SJCRH30 (cell line): ENCODE data around the gene CENPO. TPM values are rescaled to one million over a fixed set of nuclear protein-coding genes. Genes with fewer than 3 reads are reported as not detected.

Experiments used
- DNase-seq, 2 experiments: peaks; one replicate each; pipeline ENCODE4 v3.0.0-alpha.2; 2015 to 2020
- H3K27ac ChIP-seq: fragments of 250-450 bp; sonication (Bioruptor Pico); 2 replicates; pipeline ENCODE4 v1.5.1; 2020; ENCODE audit warnings: mild to moderate bottlenecking, moderate library complexity
- H3K27me3 ChIP-seq: fragments of 250-450 bp; sonication (Bioruptor Pico); 2 replicates; pipeline ENCODE4 v1.5.1; 2020; ENCODE audit warnings: mild to moderate bottlenecking, moderate library complexity
- H3K36me3 ChIP-seq: fragments of 250-450 bp; sonication (Bioruptor Pico); 2 replicates; pipeline ENCODE4 v1.5.1; 2020; ENCODE audit warnings: mild to moderate bottlenecking, moderate library complexity
- H3K4me1 ChIP-seq: fragments of 250-450 bp; sonication (Bioruptor Pico); 2 replicates; pipeline ENCODE4 v1.5.1; 2020; ENCODE audit warnings: mild to moderate bottlenecking, moderate library complexity
- H3K4me3 ChIP-seq: fragments of 250-450 bp; sonication (Bioruptor Pico); 2 replicates; pipeline ENCODE4 v1.5.1; 2020; ENCODE audit warnings: mild to moderate bottlenecking, moderate library complexity
- H3K9me3 ChIP-seq: fragments of 250-450 bp; sonication (Bioruptor Pico); replicated peaks from 2 replicates; pipeline ENCODE4 v1.5.1; 2020; ENCODE audit warnings: mild to moderate bottlenecking, moderate library complexity
- total RNA-seq: library from RNA; depleted of rRNA; stranded (reverse); fragments of >200 nt; shearing (Covaris generic); gene quantifications from 2 replicates; pipeline ENCODE4 v1.2.3, GENCODE V29; 2014; rRNA removed

CENPO gene, protein sequence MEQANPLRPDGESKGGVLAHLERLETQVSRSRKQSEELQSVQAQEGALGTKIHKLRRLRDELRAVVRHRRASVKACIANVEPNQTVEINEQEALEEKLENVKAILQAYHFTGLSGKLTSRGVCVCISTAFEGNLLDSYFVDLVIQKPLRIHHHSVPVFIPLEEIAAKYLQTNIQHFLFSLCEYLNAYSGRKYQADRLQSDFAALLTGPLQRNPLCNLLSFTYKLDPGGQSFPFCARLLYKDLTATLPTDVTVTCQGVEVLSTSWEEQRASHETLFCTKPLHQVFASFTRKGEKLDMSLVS
- total RNA-seq, result 105 and 129 TPM in 2 replicates

DNA sequence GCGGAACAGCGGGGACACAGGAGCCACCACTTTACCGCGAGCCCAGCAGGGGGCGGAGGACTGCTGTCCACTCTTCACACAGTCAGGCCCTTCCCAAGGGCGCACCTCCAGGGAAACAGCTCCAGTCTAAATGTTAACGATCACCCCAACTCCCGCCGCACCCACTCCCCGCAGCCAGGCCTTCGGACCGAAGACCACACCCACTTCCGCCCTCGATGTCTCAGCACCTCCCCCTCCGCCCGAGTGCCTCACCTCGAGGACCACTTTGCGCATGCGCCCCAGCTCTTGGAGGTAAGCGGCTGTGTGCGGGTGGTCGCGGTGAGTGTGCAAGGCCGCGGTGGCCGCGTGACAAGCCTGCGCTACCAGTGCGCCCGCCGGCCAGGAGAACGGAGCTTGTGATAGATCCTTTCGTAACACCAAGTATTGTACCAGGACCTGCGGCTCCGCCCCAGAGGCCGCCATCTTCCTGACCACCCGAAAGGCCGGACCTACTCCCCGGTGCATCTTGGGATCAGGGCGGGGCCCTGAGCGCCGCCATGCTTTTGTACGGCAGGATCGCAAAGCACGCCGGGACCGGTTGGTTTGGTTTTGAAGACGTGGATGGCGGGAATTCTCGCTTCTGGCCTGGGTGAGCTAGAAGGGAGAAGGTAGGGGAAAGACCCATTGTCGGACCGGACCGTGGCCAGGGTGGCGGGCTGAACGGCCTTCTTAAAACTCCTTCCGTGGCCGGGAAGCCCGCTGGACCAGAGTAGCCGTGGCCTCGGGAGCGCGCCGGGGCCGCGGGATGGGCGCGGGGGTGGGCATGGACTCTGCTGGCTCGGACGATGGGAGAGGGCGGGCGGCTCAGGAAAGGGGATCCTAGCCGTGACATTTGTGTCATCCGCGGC is at the start of gene CENPO, which contains the start of gene PTRHD1:
Gene CENPO, plus strand, starts transcription at position 552 of the 887 bp plus-strand sequence. CDS start 495 bp downstream, outside the sequence.
Gene PTRHD1, minus strand, starts transcription at position 518 of the 887 bp plus-strand sequence. Its CDS starts 14 bp downstream, at position 504.
- Histone ChIP-seq H3K27ac (peak within 1 kb of the TSS; percentile 99), H3K9me3 (no peaks in the 10 kb centered on the region), H3K27me3 (no peaks in the 10 kb centered on the region), H3K36me3 (peaks cover 39% of the 10 kb centered on the region), H3K4me1 (peaks cover 4% of the 10 kb centered on the region), H3K4me3 (peak within 1 kb of the TSS; percentile 97)
- peak; percentile 99 for DNase-seq

DNA sequence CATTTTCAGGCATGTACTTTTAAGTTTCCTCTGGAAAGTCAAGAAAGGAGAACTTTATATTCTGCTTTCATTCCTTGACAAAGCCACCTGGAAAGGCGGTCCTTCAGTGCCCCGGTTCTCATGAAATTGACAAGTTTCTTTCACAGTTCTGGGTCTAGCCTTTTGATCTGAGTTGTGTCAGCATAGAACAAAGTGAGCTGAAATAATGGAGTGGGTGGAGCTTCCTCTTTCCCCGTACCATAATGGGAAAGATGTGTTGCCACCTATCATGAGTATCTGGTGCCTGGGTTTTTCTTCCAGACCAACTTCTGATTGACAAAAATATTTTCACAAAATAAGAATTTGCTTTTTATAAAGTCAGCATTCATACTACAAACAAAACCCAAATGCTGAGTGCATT is 49.3 kb upstream of the CENPO start:
- Histone ChIP-seq H3K27me3 (no peaks in the 10 kb centered on the region), H3K4me1 (no peaks in the 10 kb centered on the region), H3K27ac (no peak overlapping the region), H3K4me3 (no peak overlapping the region), H3K36me3 (peaks cover 78% of the 10 kb centered on the region), H3K9me3 (no peaks in the 10 kb centered on the region)
- DNase-seq, result no peak

DNA sequence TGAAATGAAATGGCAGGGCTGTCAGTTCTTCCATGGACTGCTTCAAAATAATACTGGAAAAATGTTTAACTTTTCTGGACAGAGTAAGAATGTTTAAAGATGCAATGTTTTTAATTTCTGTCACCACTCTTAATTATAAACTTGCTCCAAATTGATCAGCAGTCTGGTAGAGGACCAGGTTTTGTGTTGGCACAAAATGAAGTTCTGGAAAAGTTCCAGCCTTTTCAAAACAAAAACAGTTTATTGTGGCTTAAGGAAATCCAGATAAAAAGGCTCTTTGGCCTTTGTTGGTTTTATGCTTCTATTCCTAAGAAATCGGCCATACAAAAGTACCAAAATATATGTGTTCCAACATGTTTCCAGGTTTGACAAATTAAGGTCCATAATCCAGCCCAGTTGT is 48.9 kb upstream of the CENPO start:
- DNase-seq, result no peak
- Histone ChIP-seq H3K27ac (no peak overlapping the region), H3K4me3 (no peak overlapping the region), H3K9me3 (no peaks in the 10 kb centered on the region), H3K27me3 (no peaks in the 10 kb centered on the region), H3K36me3 (peaks cover 82% of the 10 kb centered on the region), H3K4me1 (no peaks in the 10 kb centered on the region)

DNA sequence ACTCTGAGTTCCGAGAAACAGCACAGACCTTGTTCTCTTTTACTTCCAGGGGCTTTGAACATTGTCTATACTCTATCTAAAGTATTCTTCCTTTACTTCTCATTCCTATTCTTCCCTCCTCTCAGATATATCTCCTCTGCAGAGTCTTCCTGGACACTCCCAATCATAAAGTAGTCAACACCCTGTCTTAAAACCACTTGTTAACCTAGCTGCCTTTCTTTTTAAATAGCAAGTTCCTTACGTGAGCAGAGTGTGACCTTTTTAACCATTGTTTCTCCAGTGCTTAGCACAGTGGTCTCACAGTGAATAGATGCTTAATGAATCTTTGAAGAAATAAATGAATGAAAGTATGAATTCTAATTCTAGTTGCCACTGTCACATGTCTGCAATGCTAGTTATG is 47.4 kb upstream of the CENPO start:
- Histone ChIP-seq H3K27me3 (no peaks in the 10 kb centered on the region), H3K9me3 (no peaks in the 10 kb centered on the region), H3K36me3 (peaks cover 74% of the 10 kb centered on the region), H3K27ac (no peak overlapping the region), H3K4me3 (no peak overlapping the region), H3K4me1 (no peaks in the 10 kb centered on the region)
- DNase-seq, result no peak

DNA sequence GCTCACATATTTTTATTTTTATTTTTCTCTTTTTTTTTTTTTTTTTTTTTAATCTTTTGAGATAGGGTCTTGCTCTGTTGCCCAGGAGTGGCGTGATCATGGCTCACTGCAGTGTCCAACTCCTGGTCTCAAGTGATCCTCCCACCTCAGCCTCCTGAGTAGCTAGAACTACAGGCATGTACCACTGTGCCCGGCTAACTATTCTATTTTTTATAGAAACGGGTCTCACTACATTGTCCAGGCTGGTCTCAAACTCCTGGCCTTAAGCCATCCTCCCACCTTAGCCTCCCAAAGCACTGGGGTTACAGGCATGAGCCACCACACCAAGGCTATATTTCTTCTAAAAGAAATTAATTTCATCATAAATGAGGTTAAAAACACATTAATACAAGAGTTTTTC is 45.9 kb upstream of the CENPO start:
- no peak overlapping the region for H3K4me3 ChIP-seq
- no peaks in the 10 kb centered on the region for H3K4me1 ChIP-seq
- no peak for DNase-seq
- no peaks in the 10 kb centered on the region for H3K9me3 ChIP-seq
- peaks cover 68% of the 10 kb centered on the region for H3K36me3 ChIP-seq
- H3K27ac ChIP-seq, result no peak overlapping the region
- no peaks in the 10 kb centered on the region for H3K27me3 ChIP-seq

DNA sequence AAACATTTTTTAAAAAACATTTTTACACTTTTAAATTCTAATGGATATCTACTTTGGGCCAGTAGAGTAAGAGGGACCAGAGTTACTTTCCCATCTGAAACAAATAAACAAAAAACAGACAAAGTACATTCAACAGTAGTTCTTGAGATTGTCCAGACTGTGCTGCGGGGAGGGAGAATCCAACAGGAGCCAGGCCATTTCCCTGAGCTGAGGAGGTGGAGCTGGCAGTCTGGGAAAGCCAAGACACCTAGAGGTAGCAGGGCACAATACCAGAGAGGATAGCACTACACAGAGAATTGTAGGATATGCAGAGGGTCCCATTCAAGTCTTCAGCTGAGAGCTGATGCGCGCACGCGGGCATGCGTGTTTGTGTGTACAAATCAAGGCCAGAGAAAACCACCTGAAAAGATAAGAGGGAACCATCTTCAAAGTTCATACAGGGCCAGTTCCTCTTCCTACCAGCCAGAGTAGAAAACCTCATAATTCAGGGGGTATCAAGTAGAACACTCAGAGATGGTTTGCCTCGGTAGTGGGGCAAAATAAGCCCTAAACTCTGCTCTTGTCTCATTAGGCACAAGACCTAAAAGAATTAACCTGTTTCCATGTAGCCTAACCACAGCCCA is 44.0 kb upstream of the CENPO start:
- Histone ChIP-seq H3K27me3 (no peaks in the 10 kb centered on the region), H3K4me1 (no peaks in the 10 kb centered on the region), H3K4me3 (no peak overlapping the region), H3K36me3 (peaks cover 75% of the 10 kb centered on the region), H3K9me3 (no peaks in the 10 kb centered on the region), H3K27ac (no peak overlapping the region)
- no peak for DNase-seq

DNA sequence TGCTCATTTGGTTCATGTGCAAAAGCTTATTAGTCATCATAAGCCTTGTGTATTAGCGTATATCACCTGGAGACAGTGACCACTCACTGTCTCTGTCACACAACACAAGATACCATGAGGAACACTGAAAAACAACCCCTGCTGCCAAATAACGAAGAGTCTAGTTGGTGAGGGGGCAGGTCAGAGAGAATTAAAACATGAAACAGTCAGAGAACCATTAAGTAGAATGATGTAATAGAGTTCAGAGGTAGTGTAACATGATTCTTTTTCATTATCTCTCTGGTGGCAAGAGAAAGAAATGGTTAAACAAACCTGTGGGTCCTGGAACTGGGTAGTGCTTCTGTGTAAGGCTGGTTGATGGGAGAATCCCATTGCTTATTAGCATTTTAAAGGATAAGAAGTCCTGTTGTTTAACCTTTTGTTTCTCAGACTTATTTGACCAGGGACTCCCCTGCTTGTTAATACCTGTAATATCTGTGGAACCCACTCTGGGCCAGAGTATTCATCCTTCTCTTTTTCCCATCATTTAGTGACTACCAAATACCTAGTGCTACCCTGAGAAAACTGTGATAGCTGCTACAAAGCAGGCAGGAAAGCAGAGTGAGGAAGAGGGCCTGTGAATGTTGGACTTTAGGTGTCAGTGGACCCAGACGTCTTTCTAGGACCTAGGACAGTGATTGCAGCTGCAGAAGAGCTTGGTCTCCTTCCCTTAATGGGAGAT is 38.1 kb upstream of the CENPO start:
- Histone ChIP-seq H3K27me3 (no peaks in the 10 kb centered on the region), H3K9me3 (no peaks in the 10 kb centered on the region), H3K4me3 (no peak overlapping the region), H3K27ac (no peak overlapping the region), H3K4me1 (no peaks in the 10 kb centered on the region), H3K36me3 (peaks cover 77% of the 10 kb centered on the region)
- DNase-seq, result no peak

DNA sequence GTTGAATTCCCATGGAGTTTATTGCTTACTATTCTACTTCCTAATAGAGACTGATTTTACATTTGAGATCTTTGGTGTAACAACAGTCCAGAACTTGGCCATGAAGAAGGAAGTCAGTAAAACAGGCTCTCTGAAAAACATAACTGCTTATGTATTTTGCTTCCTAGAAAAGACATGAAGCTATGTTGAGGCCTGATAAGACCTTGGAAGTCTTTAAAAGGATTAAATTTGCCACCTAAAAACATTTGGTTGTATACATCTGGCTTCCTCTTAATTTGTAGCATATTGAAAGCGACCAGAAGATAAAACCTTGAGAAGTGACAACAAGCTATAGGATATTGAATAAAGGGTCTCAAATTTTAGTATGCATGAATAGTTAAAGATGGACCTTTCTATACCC is 36.4 kb upstream of the CENPO start:
- Histone ChIP-seq H3K27me3 (no peaks in the 10 kb centered on the region), H3K27ac (no peak overlapping the region), H3K4me1 (no peaks in the 10 kb centered on the region), H3K4me3 (no peak overlapping the region), H3K36me3 (peaks cover 89% of the 10 kb centered on the region), H3K9me3 (no peaks in the 10 kb centered on the region)
- no peak for DNase-seq

DNA sequence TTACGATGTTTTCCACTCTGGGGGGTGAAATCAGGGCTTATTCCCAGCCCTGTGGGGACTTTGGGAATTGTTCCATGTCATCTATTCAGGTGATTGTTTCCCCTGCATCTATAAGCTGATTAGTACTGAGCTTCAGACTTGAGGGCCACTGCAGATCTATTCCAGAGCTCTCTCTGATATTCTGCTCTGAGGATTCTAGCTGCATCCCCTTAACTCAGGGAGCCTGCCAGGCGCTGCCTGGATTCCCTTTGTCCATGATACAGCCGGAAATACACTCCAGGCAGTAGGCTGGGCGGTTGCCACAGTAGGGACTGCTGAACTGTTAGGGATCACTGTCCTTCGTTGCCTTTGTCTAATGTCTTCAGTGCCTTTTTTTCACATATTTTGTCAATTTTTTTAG is 31.4 kb upstream of the CENPO start:
- Histone ChIP-seq H3K27me3 (no peaks in the 10 kb centered on the region), H3K9me3 (no peaks in the 10 kb centered on the region), H3K27ac (no peak overlapping the region), H3K4me1 (no peaks in the 10 kb centered on the region), H3K4me3 (no peak overlapping the region), H3K36me3 (peaks cover 81% of the 10 kb centered on the region)
- no peak for DNase-seq

DNA sequence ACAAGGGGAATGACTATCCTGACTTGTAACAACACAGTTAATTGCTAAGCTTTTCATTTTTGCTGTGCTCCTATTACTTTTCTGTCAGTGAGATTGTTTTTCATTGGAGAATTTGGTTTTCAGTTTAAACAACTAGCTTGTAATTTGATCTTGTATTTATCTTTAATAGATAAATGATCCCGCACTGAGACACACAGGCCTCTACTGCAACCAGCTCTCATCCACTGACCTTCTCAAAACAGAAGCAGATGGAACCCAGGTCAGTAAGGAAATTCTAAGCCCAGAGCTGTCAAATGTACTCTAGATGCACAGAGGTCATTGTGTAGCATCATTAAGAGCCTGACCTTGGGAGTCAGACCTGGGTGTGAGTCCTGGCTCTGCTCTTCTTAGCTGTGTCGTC is 30.7 kb upstream of the CENPO start:
- peaks cover 83% of the 10 kb centered on the region for H3K36me3 ChIP-seq
- no peak overlapping the region for H3K4me3 ChIP-seq
- H3K27me3 ChIP-seq, result no peaks in the 10 kb centered on the region
- H3K9me3 ChIP-seq, result no peaks in the 10 kb centered on the region
- no peak overlapping the region for H3K27ac ChIP-seq
- H3K4me1 ChIP-seq, result no peaks in the 10 kb centered on the region
- DNase-seq, result no peak

DNA sequence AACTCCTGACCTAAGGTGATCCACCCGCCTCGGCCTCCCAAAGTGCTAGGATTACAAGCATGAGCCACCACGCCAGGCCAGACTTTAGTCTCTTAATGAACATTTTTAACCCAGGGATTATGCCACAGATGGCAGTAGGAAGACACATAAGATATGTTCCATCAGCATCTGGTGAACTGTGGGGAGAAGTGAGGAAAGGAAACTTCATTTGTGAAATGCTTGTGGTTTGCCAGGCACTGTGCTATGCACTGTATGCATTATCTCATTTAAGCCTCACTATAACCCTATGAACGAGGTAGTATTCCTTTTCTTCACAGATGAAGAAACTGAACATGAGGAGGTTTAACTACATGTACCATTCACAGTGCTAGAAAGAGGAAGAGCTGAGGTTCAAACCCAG is 29.4 kb upstream of the CENPO start:
- Histone ChIP-seq H3K27me3 (no peaks in the 10 kb centered on the region), H3K27ac (no peak overlapping the region), H3K4me3 (no peak overlapping the region), H3K4me1 (no peaks in the 10 kb centered on the region), H3K9me3 (no peaks in the 10 kb centered on the region), H3K36me3 (peaks cover 83% of the 10 kb centered on the region)
- DNase-seq, result no peak

DNA sequence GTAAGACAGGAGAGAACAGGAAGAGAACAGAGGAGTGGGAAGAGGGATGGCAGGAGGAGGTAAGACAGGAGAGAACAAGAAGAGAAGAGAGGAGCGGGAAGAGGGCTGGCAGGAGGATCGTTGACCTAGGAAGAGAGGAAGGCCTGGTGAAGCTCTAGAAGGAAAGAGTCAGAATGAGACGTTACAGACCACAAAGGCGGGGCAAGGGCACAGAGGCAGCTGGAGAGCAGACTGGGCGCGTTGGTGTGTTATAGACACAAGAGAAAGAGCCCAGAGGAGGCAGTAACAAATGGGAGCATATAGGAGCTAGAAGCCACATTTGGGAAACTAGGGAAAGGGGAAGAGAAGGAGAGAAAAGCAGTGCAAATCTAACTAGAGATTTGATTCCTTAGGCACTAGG is 26.6 kb upstream of the CENPO start:
- H3K4me3 ChIP-seq, result no peak overlapping the region
- no peak overlapping the region for H3K27ac ChIP-seq
- H3K27me3 ChIP-seq, result no peaks in the 10 kb centered on the region
- H3K9me3 ChIP-seq, result no peaks in the 10 kb centered on the region
- H3K36me3 ChIP-seq, result peaks cover 86% of the 10 kb centered on the region
- DNase-seq, result no peak
- H3K4me1 ChIP-seq, result peaks cover 3% of the 10 kb centered on the region

DNA sequence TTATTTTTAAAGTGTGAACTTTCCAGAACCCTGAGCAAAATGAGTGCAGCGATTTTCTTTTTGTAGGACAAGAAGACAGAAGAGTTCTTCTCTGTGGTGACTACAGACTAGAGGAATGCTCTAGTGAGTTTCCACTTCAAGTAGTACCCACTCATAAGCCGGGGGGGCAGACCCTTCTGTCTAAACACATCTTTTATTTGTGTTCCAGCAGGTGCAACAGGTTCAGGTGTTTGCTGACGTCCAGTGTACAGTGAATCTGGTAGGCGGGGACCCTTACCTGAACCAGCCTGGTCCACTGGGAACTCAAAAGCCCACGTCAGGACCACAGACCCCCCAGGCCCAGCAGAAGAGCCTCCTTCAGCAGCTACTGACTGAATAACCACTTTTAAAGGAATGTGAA is 25.2 kb upstream of the CENPO start:
- H3K36me3 ChIP-seq, result peaks cover 75% of the 10 kb centered on the region
- H3K4me1 ChIP-seq, result peaks cover 10% of the 10 kb centered on the region
- no peak overlapping the region for H3K4me3 ChIP-seq
- H3K9me3 ChIP-seq, result no peaks in the 10 kb centered on the region
- H3K27ac ChIP-seq, result no peak overlapping the region
- H3K27me3 ChIP-seq, result no peaks in the 10 kb centered on the region
- no peak for DNase-seq

DNA sequence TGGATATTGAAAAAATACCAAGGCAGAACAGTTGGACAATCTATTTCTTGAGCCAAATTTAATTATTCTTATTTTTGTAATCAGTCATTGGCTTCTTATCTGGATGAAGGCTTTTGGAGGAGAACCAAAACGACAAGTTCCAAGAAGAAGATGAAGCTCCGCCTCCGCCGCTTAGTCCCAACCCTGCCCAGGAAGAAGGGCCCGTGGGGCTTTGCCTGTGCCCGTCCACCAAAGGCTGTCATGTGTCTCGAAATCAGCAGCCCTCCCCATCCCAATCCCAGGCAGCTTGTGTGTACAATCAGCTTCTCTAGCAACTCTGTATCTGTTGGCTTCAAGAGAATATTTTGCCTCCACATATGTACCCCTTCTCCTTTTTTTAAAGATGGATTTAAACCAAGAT is 24.6 kb upstream of the CENPO start:
- H3K4me1 ChIP-seq, result peaks cover 10% of the 10 kb centered on the region
- no peak for DNase-seq

More for the DNA sequence above, 24.6 kb upstream of the CENPO start:
- no peaks in the 10 kb centered on the region for H3K9me3 ChIP-seq
- H3K27ac ChIP-seq, result no peak overlapping the region
- H3K36me3 ChIP-seq, result peaks cover 72% of the 10 kb centered on the region
- H3K27me3 ChIP-seq, result no peaks in the 10 kb centered on the region
- no peak overlapping the region for H3K4me3 ChIP-seq
